Testis (tissue), 2 donors: ENCODE data around the gene COCH.

Source experiments
- POLR2A ChIP-seq: fragments of 450-650 bp; IDR thresholded peaks from one replicate; pipeline ENCODE4 v1.6.1; 2017; ENCODE audit warnings: antibody characterized with exemption, mild to moderate bottlenecking, moderate library complexity
- TF ChIP-seq, protein P1 (sequence below), 3 experiments: fragments of 450-650 bp in 2 of 3; fragments of 200-600 bp in 1 of 3; sonication (generic) in 1 of 3; IDR thresholded peaks; one replicate each; pipeline ENCODE4 v1.5.1; 2016 to 2019; ENCODE audit warnings: antibody characterized with exemption in 3 of 3, mild to moderate bottlenecking in 2 of 3, moderate library complexity in 1 of 3

DNA sequence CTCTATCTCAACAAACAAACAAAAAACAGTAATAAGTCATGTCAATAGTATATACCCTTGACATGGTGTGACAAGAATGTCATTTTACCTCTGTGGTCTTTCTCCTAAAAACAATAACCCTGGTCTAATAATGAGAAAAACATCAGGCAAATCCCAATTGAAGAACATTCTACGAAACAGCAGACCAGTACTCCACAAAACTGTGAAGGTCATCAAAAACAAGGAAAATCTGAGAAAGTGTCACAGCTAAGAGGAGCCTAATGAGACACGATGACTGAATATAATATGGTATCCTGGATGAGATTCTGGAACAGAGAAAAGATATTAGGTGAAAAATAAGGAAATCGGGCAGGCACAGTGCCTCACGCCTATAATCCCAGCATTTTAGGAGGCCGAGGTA, 5.6 kb upstream of the COCH start:
- TF ChIP-seq, protein P1, sequence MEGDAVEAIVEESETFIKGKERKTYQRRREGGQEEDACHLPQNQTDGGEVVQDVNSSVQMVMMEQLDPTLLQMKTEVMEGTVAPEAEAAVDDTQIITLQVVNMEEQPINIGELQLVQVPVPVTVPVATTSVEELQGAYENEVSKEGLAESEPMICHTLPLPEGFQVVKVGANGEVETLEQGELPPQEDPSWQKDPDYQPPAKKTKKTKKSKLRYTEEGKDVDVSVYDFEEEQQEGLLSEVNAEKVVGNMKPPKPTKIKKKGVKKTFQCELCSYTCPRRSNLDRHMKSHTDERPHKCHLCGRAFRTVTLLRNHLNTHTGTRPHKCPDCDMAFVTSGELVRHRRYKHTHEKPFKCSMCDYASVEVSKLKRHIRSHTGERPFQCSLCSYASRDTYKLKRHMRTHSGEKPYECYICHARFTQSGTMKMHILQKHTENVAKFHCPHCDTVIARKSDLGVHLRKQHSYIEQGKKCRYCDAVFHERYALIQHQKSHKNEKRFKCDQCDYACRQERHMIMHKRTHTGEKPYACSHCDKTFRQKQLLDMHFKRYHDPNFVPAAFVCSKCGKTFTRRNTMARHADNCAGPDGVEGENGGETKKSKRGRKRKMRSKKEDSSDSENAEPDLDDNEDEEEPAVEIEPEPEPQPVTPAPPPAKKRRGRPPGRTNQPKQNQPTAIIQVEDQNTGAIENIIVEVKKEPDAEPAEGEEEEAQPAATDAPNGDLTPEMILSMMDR (IDR thresholded peaks at IDR 0.05) = no peak
- TF ChIP-seq POLR2A = no peak
